Effector memory CD4-positive, alpha-beta T cell (primary cell): ENCODE measurements around the gene PIP4K2A.
"Not testable (repeated sequence)": the region's sequence is repeated elsewhere in the genome, so short reads cannot be mapped to it uniquely, and the experiment has no call there.

Experiments used
- DNase-seq, 3 donors: peaks; one replicate each; pipeline ENCODE4 v3.0.0-alpha.2; 2020
- H3K27ac ChIP-seq: 2 replicates; pipeline ENCODE4 v1.7.0; 2013; ENCODE audit warnings: mild to moderate bottlenecking, low read length, moderate library complexity; ENCODE audit not compliant: insufficient read depth, poor library complexity, severe bottlenecking
- H3K27me3 ChIP-seq: replicated peaks from 2 replicates; pipeline ENCODE4 v1.7.0; 2013; ENCODE audit warnings: mild to moderate bottlenecking, low read length; ENCODE audit not compliant: insufficient read depth, control insufficient read depth, poor library complexity, severe bottlenecking
- H3K36me3 ChIP-seq: 2 replicates; pipeline ENCODE4 v1.7.0; 2013; ENCODE audit warnings: mild to moderate bottlenecking, low read length, moderate library complexity; ENCODE audit not compliant: control insufficient read depth, insufficient read depth
- H3K4me1 ChIP-seq: 2 replicates; pipeline ENCODE4 v1.7.0; 2013; ENCODE audit warnings: low read length, mild to moderate bottlenecking; ENCODE audit not compliant: control insufficient read depth, insufficient read depth, poor library complexity, severe bottlenecking
- H3K4me3 ChIP-seq: 2 replicates; pipeline ENCODE4 v1.7.0; 2013; ENCODE audit warnings: low read length, low read depth, mild to moderate bottlenecking; ENCODE audit not compliant: insufficient read depth, poor library complexity, severe bottlenecking
- H3K9me3 ChIP-seq: 2 replicates; pipeline ENCODE4 v1.7.0; 2013; ENCODE audit warnings: mild to moderate bottlenecking, low read length, moderate library complexity; ENCODE audit not compliant: control insufficient read depth
- total RNA-seq, 3 donors: gene quantifications; one replicate each; lab custom pipeline; 2026; lab: John Stamatoyannopoulos, UW

The PIP4K2A gene
- 304 to 362 (median 306) reads per million in 3 donors for total RNA-seq

- H3K27me3 ChIP-seq, result no peaks in the 10 kb centered on the region
- peak within 1 kb of the TSS; percentile 81 for H3K27ac ChIP-seq
- H3K9me3 ChIP-seq, result no peaks in the 10 kb centered on the region
- no peaks in the 10 kb centered on the region for H3K36me3 ChIP-seq
- DNase-seq, result peak; percentile 65 to 72 (median 67)
- peaks cover 21% of the 10 kb centered on the region for H3K4me1 ChIP-seq
- H3K4me3 ChIP-seq, result peak within 1 kb of the TSS; percentile 95
Observed at GRCh38 chr10:22714479-22715289, at the start of gene PIP4K2A. TSS of gene PIP4K2A (minus strand) at chr10:22714578. CDS start at chr10:22714326, 252 bp downstream.

- no peaks in the 10 kb centered on the region for H3K4me1 ChIP-seq
- H3K4me3 ChIP-seq, result no peak overlapping the region
- H3K27ac ChIP-seq, result no peak overlapping the region
- no peak for DNase-seq
- H3K9me3 ChIP-seq, result no peaks in the 10 kb centered on the region
- H3K36me3 ChIP-seq, result no peaks in the 10 kb centered on the region
- H3K27me3 ChIP-seq, result no peaks in the 10 kb centered on the region
Observed at GRCh38 chr10:22761569-22762220, 47.3 kb upstream of the PIP4K2A start.

- no peak overlapping the region for H3K27ac ChIP-seq
- H3K36me3 ChIP-seq, result no peaks in the 10 kb centered on the region
- H3K4me1 ChIP-seq, result no peaks in the 10 kb centered on the region
- DNase-seq, result no peak
- H3K9me3 ChIP-seq, result no peaks in the 10 kb centered on the region
- H3K27me3 ChIP-seq, result no peaks in the 10 kb centered on the region
- H3K4me3 ChIP-seq, result no peak overlapping the region
Observed at GRCh38 chr10:22760025-22760424, 45.6 kb upstream of the PIP4K2A start.

GRCh38 chr10:22758867-22759266 lies 44.5 kb upstream of the PIP4K2A start:
- H3K4me1 ChIP-seq, result no peaks in the 10 kb centered on the region
- H3K36me3 ChIP-seq, result no peaks in the 10 kb centered on the region
- H3K9me3 ChIP-seq, result no peaks in the 10 kb centered on the region
- no peak overlapping the region for H3K4me3 ChIP-seq
- H3K27me3 ChIP-seq, result no peaks in the 10 kb centered on the region
- H3K27ac ChIP-seq, result no peak overlapping the region
- DNase-seq, result no peak

- no peaks in the 10 kb centered on the region for H3K27me3 ChIP-seq
- H3K4me3 ChIP-seq, result no peak overlapping the region
- DNase-seq, result no peak
- no peaks in the 10 kb centered on the region for H3K36me3 ChIP-seq
- no peaks in the 10 kb centered on the region for H3K4me1 ChIP-seq
- no peaks in the 10 kb centered on the region for H3K9me3 ChIP-seq
- no peak overlapping the region for H3K27ac ChIP-seq
Observed at GRCh38 chr10:22754296-22754695, 39.9 kb upstream of the PIP4K2A start.

GRCh38 chr10:22753786-22754185 lies 39.4 kb upstream of the PIP4K2A start:
- H3K9me3 ChIP-seq, result no peaks in the 10 kb centered on the region
- DNase-seq, result no peak
- H3K4me3 ChIP-seq, result no peak overlapping the region
- H3K27me3 ChIP-seq, result no peaks in the 10 kb centered on the region
- H3K4me1 ChIP-seq, result no peaks in the 10 kb centered on the region
- H3K36me3 ChIP-seq, result no peaks in the 10 kb centered on the region
- no peak overlapping the region for H3K27ac ChIP-seq

GRCh38 chr10:22752272-22752889 lies 38.0 kb upstream of the PIP4K2A start:
- H3K4me1 ChIP-seq, result no peaks in the 10 kb centered on the region
- no peaks in the 10 kb centered on the region for H3K27me3 ChIP-seq
- no peaks in the 10 kb centered on the region for H3K36me3 ChIP-seq
- H3K9me3 ChIP-seq, result no peaks in the 10 kb centered on the region
- H3K27ac ChIP-seq, result no peak overlapping the region
- H3K4me3 ChIP-seq, result no peak overlapping the region
- DNase-seq, result no peak

- no peak overlapping the region for H3K27ac ChIP-seq
- H3K9me3 ChIP-seq, result no peaks in the 10 kb centered on the region
- H3K4me3 ChIP-seq, result no peak overlapping the region
- H3K27me3 ChIP-seq, result no peaks in the 10 kb centered on the region
- H3K4me1 ChIP-seq, result no peaks in the 10 kb centered on the region
- DNase-seq, result no peak
- no peaks in the 10 kb centered on the region for H3K36me3 ChIP-seq
Observed at GRCh38 chr10:22750131-22750530, 35.8 kb upstream of the PIP4K2A start.

- DNase-seq, H3K4me1 ChIP-seq, H3K27me3 ChIP-seq, H3K9me3 ChIP-seq, H3K4me3 ChIP-seq, H3K36me3 ChIP-seq, H3K27ac ChIP-seq: not testable (repeated sequence)
Observed at GRCh38 chr10:22744858-22745257, 30.5 kb upstream of the PIP4K2A start.

- H3K9me3 ChIP-seq, result no peaks in the 10 kb centered on the region
- H3K4me3 ChIP-seq, result no peak overlapping the region
- DNase-seq, result no peak
Observed at GRCh38 chr10:22742678-22743077, 28.3 kb upstream of the PIP4K2A start.

More at GRCh38 chr10:22742678-22743077, 28.3 kb upstream of the PIP4K2A start:
- no peaks in the 10 kb centered on the region for H3K27me3 ChIP-seq
- no peaks in the 10 kb centered on the region for H3K4me1 ChIP-seq
- H3K36me3 ChIP-seq, result no peaks in the 10 kb centered on the region
- no peak overlapping the region for H3K27ac ChIP-seq
